Hepatocyte (in vitro differentiated cells): Measurements from ENCODE around the gene BMPR1A. TPM values are rescaled to one million over a fixed set of nuclear protein-coding genes. Genes with fewer than 3 reads are reported as not detected.

Source experiments
- DNase-seq: peaks from one replicate; pipeline ENCODE4 v3.0.0-alpha.2; 2016; ENCODE audit warnings: low spot score
- H2AFZ ChIP-seq: fragments of 200-600 bp; sonication (generic); 2 replicates; pipeline ENCODE4 v1.6.0; 2016; ENCODE audit warnings: antibody characterized with exemption, mild to moderate bottlenecking
- H3K27ac ChIP-seq: fragments of 200-600 bp; sonication (generic); 2 replicates; pipeline ENCODE4 v1.5.1; 2016; ENCODE audit warnings: mild to moderate bottlenecking
- H3K27me3 ChIP-seq: fragments of 200-600 bp; sonication (generic); 2 replicates; pipeline ENCODE4 v1.6.1; 2016
- H3K36me3 ChIP-seq: fragments of 200-600 bp; sonication (generic); replicated peaks from 2 replicates; pipeline ENCODE4 v1.5.1; 2016; ENCODE audit warnings: low read depth; ENCODE audit not compliant: insufficient read depth
- H3K4me1 ChIP-seq: fragments of 200-600 bp; sonication (generic); 2 replicates; pipeline ENCODE4 v1.5.1; 2016; ENCODE audit warnings: mild to moderate bottlenecking, moderate library complexity; ENCODE audit not compliant: insufficient read depth
- H3K4me2 ChIP-seq: fragments of 200-600 bp; sonication (generic); 2 replicates; pipeline ENCODE4 v1.6.0; 2016
- H3K4me3 ChIP-seq: fragments of 200-600 bp; sonication (generic); 2 replicates; pipeline ENCODE4 v1.5.1; 2016; ENCODE audit warnings: mild to moderate bottlenecking
- H3K79me2 ChIP-seq: fragments of 200-600 bp; sonication (generic); 2 replicates; pipeline ENCODE4 v1.6.0; 2017; ENCODE audit warnings: mild to moderate bottlenecking
- H3K9me2 ChIP-seq: fragments of 200-600 bp; sonication (generic); replicated peaks from 2 replicates; pipeline ENCODE4 v1.6.0; 2017; ENCODE audit warnings: mild to moderate bottlenecking; ENCODE audit not compliant: insufficient read depth
- H3K9me3 ChIP-seq: fragments of 200-600 bp; sonication (generic); 2 replicates; pipeline ENCODE4 v1.5.1; 2016; ENCODE audit warnings: low read depth, mild to moderate bottlenecking
- H4K20me1 ChIP-seq: fragments of 200-600 bp; sonication (generic); 2 replicates; pipeline ENCODE4 v1.6.0; 2016; ENCODE audit warnings: mild to moderate bottlenecking; ENCODE audit not compliant: insufficient read depth, poor library complexity, severe bottlenecking
- EZH2 ChIP-seq: fragments of 200-600 bp; sonication (generic); IDR thresholded peaks from 2 replicates; pipeline ENCODE4 v1.6.1; 2016; ENCODE audit warnings: antibody characterized with exemption, mild to moderate bottlenecking, borderline replicate concordance
- EZH2phosphoT487 ChIP-seq: fragments of 200-600 bp; sonication (generic); IDR thresholded peaks from one replicate; pipeline ENCODE4 v1.6.1; 2018; ENCODE audit warnings: antibody characterized with exemption, mild to moderate bottlenecking, low read depth, moderate library complexity; ENCODE audit not compliant: unreplicated experiment, severe bottlenecking
- WGBS: methylation state at CpG from one replicate; pipeline ENCODE4 v1.1.6; 2016; ENCODE audit warnings: low lambda C conversion rate; ENCODE audit errors: missing lambda C conversion rate; 5-methylcytosine and 5-hydroxymethylcytosine counted together
- polyA plus RNA-seq: library from polyadenylated mRNA; unstranded; fragments of >200 nt; fragmentation: Nextera tagmentation; extraction: Ambion mirVana; gene quantifications from 2 replicates; pipeline ENCODE4 v1.2.1, GENCODE V29; 2016
- total RNA-seq: library from RNA; depleted of rRNA; stranded (reverse); fragments of >200 nt; gene quantifications from 2 replicates; pipeline ENCODE4 v1.2.3, GENCODE V29; 2014
- TF ChIP-seq, protein P1 (sequence below): fragments of 200-600 bp; sonication (generic); IDR thresholded peaks from 2 replicates; pipeline ENCODE4 v1.5.1; 2016; ENCODE audit warnings: antibody characterized with exemption, mild to moderate bottlenecking; ENCODE audit not compliant: poor library complexity

The BMPR1A gene
- total and polyA plus RNA-seq, 2 experiments from 2014 or later, result 25.1 to 58.0 TPM

- Histone ChIP-seq H3K79me2 (no peaks in the 10 kb centered on the region), H3K4me2 (no peak overlapping the region), H4K20me1 (no peaks in the 10 kb centered on the region), H3K27me3 (no peaks in the 10 kb centered on the region), H2AFZ (no peak overlapping the region), H3K4me3 (no peak overlapping the region), H3K27ac (no peak overlapping the region), H3K36me3 (no peaks in the 10 kb centered on the region), H3K9me3 (no peaks in the 10 kb centered on the region), H3K4me1 (no peaks in the 10 kb centered on the region), H3K9me2 (no peaks in the 10 kb centered on the region)
- 95% methylated on average over 91 of the region's 94 CpGs for WGBS
- TF ChIP-seq, protein P1, sequence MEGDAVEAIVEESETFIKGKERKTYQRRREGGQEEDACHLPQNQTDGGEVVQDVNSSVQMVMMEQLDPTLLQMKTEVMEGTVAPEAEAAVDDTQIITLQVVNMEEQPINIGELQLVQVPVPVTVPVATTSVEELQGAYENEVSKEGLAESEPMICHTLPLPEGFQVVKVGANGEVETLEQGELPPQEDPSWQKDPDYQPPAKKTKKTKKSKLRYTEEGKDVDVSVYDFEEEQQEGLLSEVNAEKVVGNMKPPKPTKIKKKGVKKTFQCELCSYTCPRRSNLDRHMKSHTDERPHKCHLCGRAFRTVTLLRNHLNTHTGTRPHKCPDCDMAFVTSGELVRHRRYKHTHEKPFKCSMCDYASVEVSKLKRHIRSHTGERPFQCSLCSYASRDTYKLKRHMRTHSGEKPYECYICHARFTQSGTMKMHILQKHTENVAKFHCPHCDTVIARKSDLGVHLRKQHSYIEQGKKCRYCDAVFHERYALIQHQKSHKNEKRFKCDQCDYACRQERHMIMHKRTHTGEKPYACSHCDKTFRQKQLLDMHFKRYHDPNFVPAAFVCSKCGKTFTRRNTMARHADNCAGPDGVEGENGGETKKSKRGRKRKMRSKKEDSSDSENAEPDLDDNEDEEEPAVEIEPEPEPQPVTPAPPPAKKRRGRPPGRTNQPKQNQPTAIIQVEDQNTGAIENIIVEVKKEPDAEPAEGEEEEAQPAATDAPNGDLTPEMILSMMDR, result no peak
- TF ChIP-seq EZH2phosphoT487, result no peak
- no peak for TF ChIP-seq EZH2
- DNase-seq, result no peak
Observed at GRCh38 chr10:86942441-86943315, 186.3 kb downstream of the BMPR1A start.

DNA sequence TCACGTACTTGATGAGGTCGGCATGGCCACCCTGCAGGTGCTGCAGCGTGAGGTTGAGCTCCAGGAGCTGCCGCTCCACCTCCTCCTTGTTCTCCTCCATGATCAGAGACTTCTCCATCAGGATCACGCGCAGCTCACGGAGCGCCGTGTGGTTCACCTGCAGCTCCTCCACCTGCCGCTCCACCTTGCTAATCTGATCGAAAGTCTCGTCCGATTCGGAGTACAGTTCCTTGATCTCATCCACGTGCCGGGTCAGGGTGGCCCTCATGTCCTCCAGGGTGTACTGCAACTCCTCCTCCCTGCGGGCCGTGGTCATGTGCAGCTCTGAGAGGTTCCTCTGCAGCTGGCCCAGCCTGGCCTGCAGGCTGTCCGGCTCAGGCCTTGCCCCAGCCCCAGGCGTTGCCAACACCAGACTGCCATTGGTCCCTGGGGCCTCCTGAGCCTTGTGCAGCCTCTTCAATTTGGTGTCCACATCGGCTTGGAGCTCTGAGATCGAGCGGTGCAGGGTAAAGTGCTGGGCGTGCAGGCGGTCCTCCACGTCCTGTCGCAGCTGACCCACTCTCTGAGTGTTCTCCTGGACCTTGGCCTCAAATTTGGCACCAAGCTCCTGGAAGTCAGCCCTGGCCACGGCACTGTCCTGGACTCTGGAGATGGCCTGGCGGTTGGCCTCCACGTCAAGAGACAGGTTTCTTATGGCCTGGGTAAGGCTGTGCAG, 187.1 kb downstream of the BMPR1A start:
- no peaks in the 10 kb centered on the region for H3K4me1 ChIP-seq
- H3K36me3 ChIP-seq, result no peaks in the 10 kb centered on the region
- H3K9me2 ChIP-seq, result no peaks in the 10 kb centered on the region
- no peak overlapping the region for H3K4me2 ChIP-seq
- H4K20me1 ChIP-seq, result no peaks in the 10 kb centered on the region
- no peaks in the 10 kb centered on the region for H3K79me2 ChIP-seq
- H3K9me3 ChIP-seq, result no peaks in the 10 kb centered on the region
- no peak for DNase-seq
- WGBS, result 96% methylated on average over 30 of the region's 30 CpGs
- H2AFZ ChIP-seq, result no peak overlapping the region
- no peaks in the 10 kb centered on the region for H3K27me3 ChIP-seq
- no peak overlapping the region for H3K27ac ChIP-seq
- TF ChIP-seq EZH2 (no peak), EZH2phosphoT487 (no peak)
- TF ChIP-seq, protein P1, result no peak
- no peak overlapping the region for H3K4me3 ChIP-seq

DNA sequence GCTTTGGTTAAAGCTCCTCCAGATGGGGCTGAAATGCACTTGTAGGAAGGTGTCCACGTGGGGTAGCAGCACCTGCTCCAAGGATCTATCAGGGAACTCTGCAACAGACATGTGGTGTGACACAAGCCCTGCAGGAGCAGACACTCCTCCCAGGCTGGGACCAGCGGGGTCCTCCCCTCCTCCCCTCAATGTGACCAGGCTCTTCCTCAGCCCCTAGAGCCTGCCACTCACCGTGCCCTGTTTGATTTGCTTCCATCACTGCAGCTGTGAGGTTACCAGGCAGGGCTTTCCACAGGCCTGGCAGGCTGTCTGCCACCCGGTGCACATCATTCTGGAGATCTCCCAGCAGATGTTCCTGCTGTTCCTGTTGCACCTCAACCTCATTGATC, 187.6 kb downstream of the BMPR1A start:
- Histone ChIP-seq H2AFZ (no peak overlapping the region), H3K27me3 (no peaks in the 10 kb centered on the region), H3K27ac (no peak overlapping the region), H3K4me3 (no peak overlapping the region), H3K4me1 (no peaks in the 10 kb centered on the region), H3K79me2 (no peaks in the 10 kb centered on the region), H3K36me3 (no peaks in the 10 kb centered on the region), H3K4me2 (no peak overlapping the region), H3K9me2 (no peaks in the 10 kb centered on the region), H3K9me3 (no peaks in the 10 kb centered on the region), H4K20me1 (no peaks in the 10 kb centered on the region)
- DNase-seq, result no peak
- 85% methylated on average over 4 of the region's 4 CpGs for WGBS
- TF ChIP-seq, protein P1, result no peak
- TF ChIP-seq EZH2 (no peak), EZH2phosphoT487 (no peak)
